Measurements from ENCODE around the gene RCE1. TPM values are rescaled to one million over a fixed set of nuclear protein-coding genes. Genes with fewer than 3 reads are reported as not detected.

The RCE1 gene
- total RNA-seq, 2 donors from 2014 or later = 34.5 to 37.5 TPM

DNA sequence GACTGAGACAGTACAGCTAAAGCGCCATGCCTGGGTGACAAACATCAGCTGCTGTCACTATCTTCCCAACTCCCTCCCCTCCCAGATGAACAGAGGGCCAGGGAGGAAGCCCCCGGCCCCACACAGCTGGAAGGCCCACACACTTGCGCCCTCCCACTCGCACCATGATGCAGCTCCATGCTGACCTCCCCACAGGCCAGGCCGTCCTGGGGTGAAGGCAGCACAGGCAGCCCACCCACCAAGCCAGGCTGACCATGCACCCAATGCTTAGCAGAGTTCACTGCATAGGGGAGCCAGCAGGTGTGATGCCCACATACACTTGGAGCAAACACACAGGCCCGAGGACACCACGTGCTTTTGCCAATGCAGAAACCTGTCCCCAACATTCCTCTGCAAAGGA lies 35.8 kb downstream of the RCE1 start:
- WGBS, 2 experiments (ENCODE audit: insufficient coverage in 1 of 2, insufficient read length in 1 of 2) = 90 to 97% methylated on average over 5 to 7 of the region's 7 CpGs
- no peak overlapping the region for H3K27ac Mint-ChIP-seq
- H3K4me3 ChIP-seq (ENCODE audit: low read length) = no peak overlapping the region
- H3K27me3 Mint-ChIP-seq (ENCODE audit: insufficient read depth) = peaks cover 39% of the 10 kb centered on the region
- TF ChIP-seq, protein P1, sequence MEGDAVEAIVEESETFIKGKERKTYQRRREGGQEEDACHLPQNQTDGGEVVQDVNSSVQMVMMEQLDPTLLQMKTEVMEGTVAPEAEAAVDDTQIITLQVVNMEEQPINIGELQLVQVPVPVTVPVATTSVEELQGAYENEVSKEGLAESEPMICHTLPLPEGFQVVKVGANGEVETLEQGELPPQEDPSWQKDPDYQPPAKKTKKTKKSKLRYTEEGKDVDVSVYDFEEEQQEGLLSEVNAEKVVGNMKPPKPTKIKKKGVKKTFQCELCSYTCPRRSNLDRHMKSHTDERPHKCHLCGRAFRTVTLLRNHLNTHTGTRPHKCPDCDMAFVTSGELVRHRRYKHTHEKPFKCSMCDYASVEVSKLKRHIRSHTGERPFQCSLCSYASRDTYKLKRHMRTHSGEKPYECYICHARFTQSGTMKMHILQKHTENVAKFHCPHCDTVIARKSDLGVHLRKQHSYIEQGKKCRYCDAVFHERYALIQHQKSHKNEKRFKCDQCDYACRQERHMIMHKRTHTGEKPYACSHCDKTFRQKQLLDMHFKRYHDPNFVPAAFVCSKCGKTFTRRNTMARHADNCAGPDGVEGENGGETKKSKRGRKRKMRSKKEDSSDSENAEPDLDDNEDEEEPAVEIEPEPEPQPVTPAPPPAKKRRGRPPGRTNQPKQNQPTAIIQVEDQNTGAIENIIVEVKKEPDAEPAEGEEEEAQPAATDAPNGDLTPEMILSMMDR (conservative IDR thresholded peaks at IDR 0.05) = no peak
- no peaks in the 10 kb centered on the region for H3K9me3 ChIP-seq (ENCODE audit: control insufficient read depth, low read length)
- H3K4me1 Mint-ChIP-seq = peaks cover 44% of the 10 kb centered on the region
- DNase-seq = no peak
- no peak overlapping the region for H3K27ac ChIP-seq (ENCODE audit: low read depth, low read length)
- peaks cover 8% of the 10 kb centered on the region for H3K4me1 ChIP-seq (ENCODE audit: control insufficient read depth, insufficient read depth, low read length)
- H3K36me3 Mint-ChIP-seq (ENCODE audit: low read depth) = no peaks in the 10 kb centered on the region
- no peaks in the 10 kb centered on the region for H3K36me3 ChIP-seq (ENCODE audit: control insufficient read depth, insufficient read depth, low read length)
- H3K4me3 Mint-ChIP-seq = no peak overlapping the region
- peaks cover 6% of the 10 kb centered on the region for H3K27me3 ChIP-seq (ENCODE audit: control insufficient read depth, insufficient read depth, low read length, poor library complexity, severe bottlenecking)
- no peaks in the 10 kb centered on the region for H3K9me3 Mint-ChIP-seq
- H3K9ac ChIP-seq (ENCODE audit: extremely low read depth, low read length, poor library complexity, severe bottlenecking) = no peak overlapping the region

DNA sequence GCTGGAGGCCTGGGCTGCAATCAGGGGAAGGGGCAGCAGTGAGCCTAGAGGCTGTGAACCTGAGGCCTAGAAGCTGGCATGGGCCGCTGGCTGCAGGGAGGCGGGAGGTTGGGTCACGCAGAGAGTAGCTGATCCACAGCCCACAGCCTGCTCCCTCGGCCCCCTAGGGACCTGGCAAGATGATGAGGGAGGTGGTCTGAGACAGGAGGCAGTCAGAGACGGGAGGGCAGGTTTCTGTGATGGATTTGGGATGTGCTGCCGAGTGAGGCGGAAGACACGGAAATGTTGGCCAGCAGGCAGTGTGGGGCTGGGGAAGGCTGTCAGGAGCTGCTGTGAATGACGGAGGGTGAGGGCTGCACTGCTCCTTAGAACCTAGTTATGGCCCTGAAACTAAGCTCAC lies 36.3 kb downstream of the RCE1 start:
- TF ChIP-seq, protein P1 (conservative IDR thresholded peaks at IDR 0.05) = no peak
- Mint-ChIP-seq H3K4me1 (peaks cover 44% of the 10 kb centered on the region), H3K36me3 (ENCODE audit: low read depth) (no peaks in the 10 kb centered on the region), H3K4me3 (no peak overlapping the region), H3K27ac (no peak overlapping the region), H3K9me3 (no peaks in the 10 kb centered on the region), H3K27me3 (ENCODE audit: insufficient read depth) (peaks cover 35% of the 10 kb centered on the region)
- H3K27me3 ChIP-seq (ENCODE audit: control insufficient read depth, insufficient read depth, low read length, poor library complexity, severe bottlenecking) = peaks cover 4% of the 10 kb centered on the region
- H3K27ac ChIP-seq (ENCODE audit: low read depth, low read length) = no peak overlapping the region
- H3K9ac ChIP-seq (ENCODE audit: extremely low read depth, low read length, poor library complexity, severe bottlenecking) = no peak overlapping the region
- DNase-seq = no peak
- H3K4me3 ChIP-seq (ENCODE audit: low read length) = no peak overlapping the region
- H3K9me3 ChIP-seq (ENCODE audit: control insufficient read depth, low read length) = no peaks in the 10 kb centered on the region
- 80 to 85% methylated on average over 1 to 9 of the region's 9 CpGs for WGBS, 2 experiments (ENCODE audit: insufficient coverage in 1 of 2, insufficient read length in 1 of 2)
- no peaks in the 10 kb centered on the region for H3K36me3 ChIP-seq (ENCODE audit: control insufficient read depth, insufficient read depth, low read length)
- peaks cover 8% of the 10 kb centered on the region for H3K4me1 ChIP-seq (ENCODE audit: control insufficient read depth, insufficient read depth, low read length)

- H3K4me1 ChIP-seq (ENCODE audit: control insufficient read depth, insufficient read depth, low read length) = peaks cover 8% of the 10 kb centered on the region
- H3K36me3 ChIP-seq (ENCODE audit: control insufficient read depth, insufficient read depth, low read length) = no peaks in the 10 kb centered on the region
- Mint-ChIP-seq H3K4me3 (no peak overlapping the region), H3K4me1 (peaks cover 44% of the 10 kb centered on the region), H3K9me3 (no peaks in the 10 kb centered on the region), H3K36me3 (ENCODE audit: low read depth) (no peaks in the 10 kb centered on the region), H3K27me3 (ENCODE audit: insufficient read depth) (peaks cover 31% of the 10 kb centered on the region), H3K27ac (no peak overlapping the region)
- WGBS, 2 experiments (ENCODE audit: insufficient coverage in 1 of 2, insufficient read length in 1 of 2) = 92 to 100% methylated on average over 4 to 7 of the region's 8 CpGs
- DNase-seq = no peak
- peaks cover under 1% of the 10 kb centered on the region for H3K27me3 ChIP-seq (ENCODE audit: control insufficient read depth, insufficient read depth, low read length, poor library complexity, severe bottlenecking)
- TF ChIP-seq, protein P1 (conservative IDR thresholded peaks at IDR 0.05) = no peak
- no peak overlapping the region for H3K4me3 ChIP-seq (ENCODE audit: low read length)
- H3K27ac ChIP-seq (ENCODE audit: low read depth, low read length) = no peak overlapping the region
- no peak overlapping the region for H3K9ac ChIP-seq (ENCODE audit: extremely low read depth, low read length, poor library complexity, severe bottlenecking)
- no peaks in the 10 kb centered on the region for H3K9me3 ChIP-seq (ENCODE audit: control insufficient read depth, low read length)
Observed at GRCh38 chr11:66879999-66880398, 36.8 kb downstream of the RCE1 start.
